ENCODE results near the gene SEC24D.
A peak's percentile ranks its signal among the peaks of the same experiment; 100 is the strongest.

The SEC24D gene

GRCh38 chr4:118749347-118749988 lies 86.5 kb downstream of the SEC24D start:
- no peak overlapping the region for H3K4me3 ChIP-seq (replicated peaks in 1 of 2; ENCODE audit: low read depth in 2 of 2, low read length in 2 of 2)
- no peak for DNase-seq (ENCODE audit: low read depth in 2 of 2)
- TF ChIP-seq CTCF (IDR thresholded peaks at IDR 0.05; ENCODE audit: low read depth, low read length), result no peak

- TF ChIP-seq CTCF (IDR thresholded peaks at IDR 0.05; ENCODE audit: low read depth, low read length), result no peak
- H3K4me3 ChIP-seq (replicated peaks in 1 of 2; ENCODE audit: low read depth in 2 of 2, low read length in 2 of 2), result no peak overlapping the region
- no peak for DNase-seq (ENCODE audit: low read depth in 2 of 2)
Measured at GRCh38 chr4:118746251-118746919, 89.5 kb downstream of the SEC24D start.

- peak in 1 of 2 donors; percentile 73 for DNase-seq (ENCODE audit: low read depth in 2 of 2)
- H3K4me3 ChIP-seq (replicated peaks in 1 of 2; ENCODE audit: low read depth in 2 of 2, low read length in 2 of 2), result no peak overlapping the region
- no peak for TF ChIP-seq CTCF (IDR thresholded peaks at IDR 0.05; ENCODE audit: low read depth, low read length)
Measured at GRCh38 chr4:118745357-118745756, 90.6 kb downstream of the SEC24D start.

- no peak overlapping the region for H3K4me3 ChIP-seq (replicated peaks in 1 of 2; ENCODE audit: low read depth in 2 of 2, low read length in 2 of 2)
- no peak for TF ChIP-seq CTCF (IDR thresholded peaks at IDR 0.05; ENCODE audit: low read depth, low read length)
- DNase-seq (ENCODE audit: low read depth in 2 of 2), result peak in 1 of 2 donors; percentile 64
Measured at GRCh38 chr4:118743867-118744266, 92.1 kb downstream of the SEC24D start.

GRCh38 chr4:118742050-118742449 lies 93.9 kb downstream of the SEC24D start:
- no peak overlapping the region for H3K4me3 ChIP-seq (replicated peaks in 1 of 2; ENCODE audit: low read depth in 2 of 2, low read length in 2 of 2)
- peak in 1 of 2 donors; percentile 59 for DNase-seq (ENCODE audit: low read depth in 2 of 2)
- no peak for TF ChIP-seq CTCF (IDR thresholded peaks at IDR 0.05; ENCODE audit: low read depth, low read length)

- peak; percentile 37 to 64 for DNase-seq (ENCODE audit: low read depth in 2 of 2)
- no peak overlapping the region for H3K4me3 ChIP-seq (replicated peaks in 1 of 2; ENCODE audit: low read depth in 2 of 2, low read length in 2 of 2)
- TF ChIP-seq CTCF (IDR thresholded peaks at IDR 0.05; ENCODE audit: low read depth, low read length), result no peak
Measured at GRCh38 chr4:118741301-118741855, 94.5 kb downstream of the SEC24D start.

Data from cardiac fibroblast (primary cell).